ENCODE results near the gene SPIN2B. TPM values are rescaled to one million over a fixed set of nuclear protein-coding genes. Genes with fewer than 3 reads are reported as not detected.
"Not testable (repeated sequence)": the region's sequence is repeated elsewhere in the genome, so short reads cannot be mapped to it uniquely, and the experiment has no call there.

The SPIN2B gene
- total and polyA plus RNA-seq, 4 donors = 3.1 to 7.3 (median 3.8) TPM

DNA sequence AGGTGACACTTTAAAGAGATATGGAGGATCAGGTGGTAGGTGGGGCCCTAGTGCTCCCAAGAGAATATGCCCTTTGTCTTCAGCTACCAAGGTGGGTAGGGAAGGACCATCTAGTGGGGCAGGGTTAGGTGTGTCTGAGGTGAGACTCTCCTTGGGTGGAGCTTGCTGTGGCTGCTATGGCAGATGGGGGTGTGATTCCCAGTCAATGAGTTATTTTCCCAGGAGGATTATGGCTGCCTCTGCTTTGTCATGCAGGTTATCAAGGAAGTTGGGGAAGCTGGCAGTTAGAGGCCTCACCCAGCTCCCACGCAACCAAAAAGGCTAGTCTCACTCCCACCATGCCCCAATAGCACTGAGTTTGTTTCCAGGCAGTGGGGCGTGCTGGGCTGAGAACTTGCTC lies 33.8 kb upstream of the SPIN2B start:
- 82% methylated on average over 2 of the region's 2 CpGs for WGBS
- H3K27me3 ChIP-seq (ENCODE audit: control insufficient read depth in 4 of 4, insufficient read depth in 4 of 4, low read length in 3 of 4) = no peaks in the 10 kb centered on the region
- TF ChIP-seq RXRA (IDR thresholded peaks at IDR 0.05) (no peak), JUND (IDR thresholded peaks at IDR 0.05) (no peak), YY1 (IDR thresholded peaks at IDR 0.05) (no peak), GABPA (IDR thresholded peaks at IDR 0.05 in 1 of 2, conservative IDR thresholded peaks at IDR 0.05 in 1 of 2) (no peak), EGR1 (IDR thresholded peaks at IDR 0.05; ENCODE audit: low read depth in 2 of 2) (no peak), SP1 (IDR thresholded peaks at IDR 0.05) (no peak), HNF4G (IDR thresholded peaks at IDR 0.05) (no peak), FOXA2 (IDR thresholded peaks at IDR 0.05) (no peak), RAD21 (IDR thresholded peaks at IDR 0.05) (no peak), FOXA1 (IDR thresholded peaks at IDR 0.05) (no peak), NR2F2 (IDR thresholded peaks at IDR 0.05) (no peak), TAF1 (conservative IDR thresholded peaks at IDR 0.05) (no peak), HNF4A (conservative IDR thresholded peaks at IDR 0.05) (no peak)
- TF ChIP-seq, protein P1, sequence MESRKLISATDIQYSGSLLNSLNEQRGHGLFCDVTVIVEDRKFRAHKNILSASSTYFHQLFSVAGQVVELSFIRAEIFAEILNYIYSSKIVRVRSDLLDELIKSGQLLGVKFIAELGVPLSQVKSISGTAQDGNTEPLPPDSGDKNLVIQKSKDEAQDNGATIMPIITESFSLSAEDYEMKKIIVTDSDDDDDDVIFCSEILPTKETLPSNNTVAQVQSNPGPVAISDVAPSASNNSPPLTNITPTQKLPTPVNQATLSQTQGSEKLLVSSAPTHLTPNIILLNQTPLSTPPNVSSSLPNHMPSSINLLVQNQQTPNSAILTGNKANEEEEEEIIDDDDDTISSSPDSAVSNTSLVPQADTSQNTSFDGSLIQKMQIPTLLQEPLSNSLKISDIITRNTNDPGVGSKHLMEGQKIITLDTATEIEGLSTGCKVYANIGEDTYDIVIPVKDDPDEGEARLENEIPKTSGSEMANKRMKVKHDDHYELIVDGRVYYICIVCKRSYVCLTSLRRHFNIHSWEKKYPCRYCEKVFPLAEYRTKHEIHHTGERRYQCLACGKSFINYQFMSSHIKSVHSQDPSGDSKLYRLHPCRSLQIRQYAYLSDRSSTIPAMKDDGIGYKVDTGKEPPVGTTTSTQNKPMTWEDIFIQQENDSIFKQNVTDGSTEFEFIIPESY (IDR thresholded peaks at IDR 0.05) = no peak
- TF ChIP-seq, protein P2, sequence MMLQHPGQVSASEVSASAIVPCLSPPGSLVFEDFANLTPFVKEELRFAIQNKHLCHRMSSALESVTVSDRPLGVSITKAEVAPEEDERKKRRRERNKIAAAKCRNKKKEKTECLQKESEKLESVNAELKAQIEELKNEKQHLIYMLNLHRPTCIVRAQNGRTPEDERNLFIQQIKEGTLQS (IDR thresholded peaks at IDR 0.05) = no peak
- TF ChIP-seq, protein P3, sequence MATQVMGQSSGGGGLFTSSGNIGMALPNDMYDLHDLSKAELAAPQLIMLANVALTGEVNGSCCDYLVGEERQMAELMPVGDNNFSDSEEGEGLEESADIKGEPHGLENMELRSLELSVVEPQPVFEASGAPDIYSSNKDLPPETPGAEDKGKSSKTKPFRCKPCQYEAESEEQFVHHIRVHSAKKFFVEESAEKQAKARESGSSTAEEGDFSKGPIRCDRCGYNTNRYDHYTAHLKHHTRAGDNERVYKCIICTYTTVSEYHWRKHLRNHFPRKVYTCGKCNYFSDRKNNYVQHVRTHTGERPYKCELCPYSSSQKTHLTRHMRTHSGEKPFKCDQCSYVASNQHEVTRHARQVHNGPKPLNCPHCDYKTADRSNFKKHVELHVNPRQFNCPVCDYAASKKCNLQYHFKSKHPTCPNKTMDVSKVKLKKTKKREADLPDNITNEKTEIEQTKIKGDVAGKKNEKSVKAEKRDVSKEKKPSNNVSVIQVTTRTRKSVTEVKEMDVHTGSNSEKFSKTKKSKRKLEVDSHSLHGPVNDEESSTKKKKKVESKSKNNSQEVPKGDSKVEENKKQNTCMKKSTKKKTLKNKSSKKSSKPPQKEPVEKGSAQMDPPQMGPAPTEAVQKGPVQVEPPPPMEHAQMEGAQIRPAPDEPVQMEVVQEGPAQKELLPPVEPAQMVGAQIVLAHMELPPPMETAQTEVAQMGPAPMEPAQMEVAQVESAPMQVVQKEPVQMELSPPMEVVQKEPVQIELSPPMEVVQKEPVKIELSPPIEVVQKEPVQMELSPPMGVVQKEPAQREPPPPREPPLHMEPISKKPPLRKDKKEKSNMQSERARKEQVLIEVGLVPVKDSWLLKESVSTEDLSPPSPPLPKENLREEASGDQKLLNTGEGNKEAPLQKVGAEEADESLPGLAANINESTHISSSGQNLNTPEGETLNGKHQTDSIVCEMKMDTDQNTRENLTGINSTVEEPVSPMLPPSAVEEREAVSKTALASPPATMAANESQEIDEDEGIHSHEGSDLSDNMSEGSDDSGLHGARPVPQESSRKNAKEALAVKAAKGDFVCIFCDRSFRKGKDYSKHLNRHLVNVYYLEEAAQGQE (IDR thresholded peaks at IDR 0.05) = no peak
- TF ChIP-seq, protein P4, sequence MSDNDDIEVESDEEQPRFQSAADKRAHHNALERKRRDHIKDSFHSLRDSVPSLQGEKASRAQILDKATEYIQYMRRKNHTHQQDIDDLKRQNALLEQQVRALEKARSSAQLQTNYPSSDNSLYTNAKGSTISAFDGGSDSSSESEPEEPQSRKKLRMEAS (IDR thresholded peaks at IDR 0.05) = no peak
- TF ChIP-seq, protein P5, sequence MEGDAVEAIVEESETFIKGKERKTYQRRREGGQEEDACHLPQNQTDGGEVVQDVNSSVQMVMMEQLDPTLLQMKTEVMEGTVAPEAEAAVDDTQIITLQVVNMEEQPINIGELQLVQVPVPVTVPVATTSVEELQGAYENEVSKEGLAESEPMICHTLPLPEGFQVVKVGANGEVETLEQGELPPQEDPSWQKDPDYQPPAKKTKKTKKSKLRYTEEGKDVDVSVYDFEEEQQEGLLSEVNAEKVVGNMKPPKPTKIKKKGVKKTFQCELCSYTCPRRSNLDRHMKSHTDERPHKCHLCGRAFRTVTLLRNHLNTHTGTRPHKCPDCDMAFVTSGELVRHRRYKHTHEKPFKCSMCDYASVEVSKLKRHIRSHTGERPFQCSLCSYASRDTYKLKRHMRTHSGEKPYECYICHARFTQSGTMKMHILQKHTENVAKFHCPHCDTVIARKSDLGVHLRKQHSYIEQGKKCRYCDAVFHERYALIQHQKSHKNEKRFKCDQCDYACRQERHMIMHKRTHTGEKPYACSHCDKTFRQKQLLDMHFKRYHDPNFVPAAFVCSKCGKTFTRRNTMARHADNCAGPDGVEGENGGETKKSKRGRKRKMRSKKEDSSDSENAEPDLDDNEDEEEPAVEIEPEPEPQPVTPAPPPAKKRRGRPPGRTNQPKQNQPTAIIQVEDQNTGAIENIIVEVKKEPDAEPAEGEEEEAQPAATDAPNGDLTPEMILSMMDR (IDR thresholded peaks at IDR 0.05; ENCODE audit: low read depth, low read length, missing input control) = no peak
- no peak overlapping the region for H3K4me3 ChIP-seq (ENCODE audit: low read depth in 1 of 3, low read length in 3 of 3)
- H3K36me3 ChIP-seq (ENCODE audit: control insufficient read depth in 4 of 4, insufficient read depth in 3 of 4, low read depth in 1 of 4, low read length in 3 of 4) = no peaks in the 10 kb centered on the region
- no peak for DNase-seq (ENCODE audit: low spot score)
- H3K27ac ChIP-seq (ENCODE audit: low read depth in 1 of 2, low read length in 2 of 2) = no peak overlapping the region
- H3K4me1 ChIP-seq (ENCODE audit: control insufficient read depth in 4 of 4, insufficient read depth in 4 of 4, low read length in 3 of 4) = peaks cover 0 to 4% (median 0%) of the 10 kb centered on the region in 4 donors
- H3K9ac ChIP-seq (ENCODE audit: low read depth in 1 of 2, low read length in 2 of 2) = no peak overlapping the region
- H3K9me3 ChIP-seq (ENCODE audit: control insufficient read depth in 4 of 4, low read length in 3 of 4) = peaks cover 0 to 3% (median 0%) of the 10 kb centered on the region in 4 donors

DNA sequence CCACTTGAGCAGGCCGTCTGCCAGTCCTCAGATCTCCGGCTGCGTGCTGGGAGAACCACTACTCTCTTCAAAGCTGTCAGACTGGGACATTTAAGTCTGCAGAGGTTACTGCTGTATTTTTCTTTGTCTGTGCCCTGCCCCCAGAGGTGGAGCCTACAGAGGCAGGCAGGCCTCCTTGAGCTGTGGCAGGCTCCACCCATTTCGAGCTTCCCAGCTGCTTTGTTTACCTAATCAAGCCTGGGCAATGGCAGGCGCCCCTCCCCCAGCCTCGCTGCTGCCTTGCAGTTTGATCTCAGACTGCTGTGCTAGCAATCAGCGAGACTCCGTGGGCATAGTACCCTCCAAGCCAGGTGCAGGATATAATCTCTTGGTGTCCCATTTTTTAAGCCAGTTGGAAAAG lies 30.9 kb upstream of the SPIN2B start:
- H3K4me3 ChIP-seq (ENCODE audit: low read depth in 1 of 3, low read length in 3 of 3); DNase-seq (ENCODE audit: low spot score); H3K9ac ChIP-seq (ENCODE audit: low read depth in 1 of 2, low read length in 2 of 2); H3K27ac ChIP-seq (ENCODE audit: low read depth in 1 of 2, low read length in 2 of 2); H3K36me3 ChIP-seq (ENCODE audit: control insufficient read depth in 4 of 4, insufficient read depth in 3 of 4, low read depth in 1 of 4, low read length in 3 of 4); H3K4me1 ChIP-seq (ENCODE audit: control insufficient read depth in 4 of 4, insufficient read depth in 4 of 4, low read length in 3 of 4); H3K9me3 ChIP-seq (ENCODE audit: control insufficient read depth in 4 of 4, low read length in 3 of 4); H3K27me3 ChIP-seq (ENCODE audit: control insufficient read depth in 4 of 4, insufficient read depth in 4 of 4, low read length in 3 of 4): not testable (repeated sequence)
- WGBS = 94% methylated on average over 8 of the region's 8 CpGs

All from liver (tissue), 9 donors.